Measurements from ENCODE around the gene OR10A3.
A peak's percentile ranks its signal among the peaks of the same experiment; 100 is the strongest.
"Not testable (repeated sequence)": the region's sequence is repeated elsewhere in the genome, so short reads cannot be mapped to it uniquely, and the experiment has no call there.

Gene OR10A3

DNA sequence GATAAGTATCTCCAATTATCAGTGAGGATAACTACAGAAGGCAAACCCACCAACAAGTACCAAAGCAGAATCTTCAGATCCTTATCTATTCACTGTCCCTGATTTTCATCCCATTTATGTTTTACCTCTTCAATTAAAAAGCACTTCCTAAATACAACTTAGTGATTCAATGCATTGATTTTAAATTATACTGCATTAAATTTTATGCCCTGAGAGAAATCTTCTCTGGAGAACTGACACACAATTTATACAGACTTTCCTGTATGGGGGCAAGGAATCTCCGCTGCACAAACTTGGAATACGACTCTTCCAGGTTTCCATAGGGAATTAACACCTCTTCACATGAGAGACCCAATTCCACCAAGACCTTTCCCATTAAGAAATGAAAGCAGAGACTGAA is at the start of gene OR10A3:
OR10A3 (minus strand) TSS at position 101 of the 400 bp plus-strand sequence. CDS start 2,188 bp downstream, outside the sequence.
- DNase-seq (ENCODE audit: low read depth in 2 of 2), result no peak

GRCh38 chr11:7987560-7987883 is 46.0 kb upstream of the OR10A3 start:
- DNase-seq (ENCODE audit: low read depth in 2 of 2), result not testable (repeated sequence)

DNA sequence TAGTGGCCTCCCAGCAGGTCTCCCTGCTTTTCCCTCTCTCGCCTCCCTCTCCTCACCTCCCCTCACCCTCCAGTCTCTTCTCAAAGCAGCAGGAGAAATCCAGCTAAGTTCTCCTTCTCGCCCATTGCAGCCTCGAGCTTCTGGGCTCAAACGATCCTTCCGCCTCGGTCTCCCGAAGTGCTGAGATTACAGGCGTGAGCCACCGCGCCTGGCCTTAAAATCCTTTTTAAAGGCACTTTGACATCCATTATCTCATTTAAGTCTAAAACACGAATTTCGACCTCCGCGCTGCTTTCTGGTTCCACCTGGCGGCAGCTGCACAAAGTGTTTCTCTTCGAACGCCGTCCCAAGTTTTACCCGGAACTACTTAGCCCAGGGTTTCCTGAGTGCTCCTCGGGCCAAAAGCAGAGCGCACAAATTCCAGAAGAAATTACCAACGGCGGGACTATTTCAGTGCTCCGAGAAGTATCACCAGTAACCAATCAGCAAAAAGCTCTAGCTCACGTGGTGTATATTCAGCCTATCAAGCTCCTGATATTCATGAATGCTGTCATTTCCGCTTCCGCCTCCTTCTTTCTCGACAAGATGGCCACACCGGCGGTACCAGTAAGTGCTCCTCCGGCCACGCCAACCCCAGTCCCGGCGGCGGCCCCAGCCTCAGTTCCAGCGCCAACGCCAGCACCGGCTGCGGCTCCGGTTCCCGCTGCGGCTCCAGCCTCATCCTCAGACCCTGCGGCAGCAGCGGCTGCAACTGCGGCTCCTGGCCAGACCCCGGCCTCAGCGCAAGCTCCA is 45.5 kb upstream of the OR10A3 start, which contains the start of gene EIF3F:
EIF3F (plus strand) TSS at position 570 of the 792 bp plus-strand sequence; CDS start at position 586, 16 bp downstream.
- peak; percentile 75 to 79 for DNase-seq (ENCODE audit: low read depth in 2 of 2)

- no peak for DNase-seq (ENCODE audit: low read depth in 2 of 2)
These were observed 42.5 kb upstream of the OR10A3 start for GRCh38 chr11:7983832-7984590.

- DNase-seq (ENCODE audit: low read depth in 2 of 2), result no peak
These were observed 41.1 kb upstream of the OR10A3 start for GRCh38 chr11:7982582-7983119.

GRCh38 chr11:7981619-7982157 is 40.2 kb upstream of the OR10A3 start:
- DNase-seq (ENCODE audit: low read depth in 2 of 2), result no peak

GRCh38 chr11:7977232-7977917 is 35.9 kb upstream of the OR10A3 start:
- no peak for DNase-seq (ENCODE audit: low read depth in 2 of 2)

DNA sequence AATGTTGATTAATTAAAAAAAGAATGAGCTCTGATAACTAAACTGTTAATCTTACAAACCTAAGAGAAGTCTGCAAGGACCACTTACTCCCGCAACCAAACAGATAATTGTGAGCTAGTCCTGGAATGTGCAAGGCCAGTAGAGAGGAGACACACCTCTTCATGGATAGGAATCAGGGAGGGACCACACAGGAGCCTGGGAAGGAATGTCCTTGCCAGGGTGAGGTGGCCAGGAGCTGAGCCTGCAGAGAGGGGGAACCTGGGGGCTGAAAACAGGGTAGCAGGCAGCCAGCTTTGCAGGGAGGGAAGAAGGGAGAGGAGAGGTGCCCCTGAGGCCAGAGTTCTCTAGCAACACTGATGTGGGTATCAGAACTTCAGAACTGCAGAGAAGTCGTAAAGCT is 33.2 kb upstream of the OR10A3 start:
- no peak for DNase-seq (ENCODE audit: low read depth in 2 of 2)

- no peak for DNase-seq (ENCODE audit: low read depth in 2 of 2)
These were observed 31.5 kb upstream of the OR10A3 start for GRCh38 chr11:7973011-7973410.

DNA sequence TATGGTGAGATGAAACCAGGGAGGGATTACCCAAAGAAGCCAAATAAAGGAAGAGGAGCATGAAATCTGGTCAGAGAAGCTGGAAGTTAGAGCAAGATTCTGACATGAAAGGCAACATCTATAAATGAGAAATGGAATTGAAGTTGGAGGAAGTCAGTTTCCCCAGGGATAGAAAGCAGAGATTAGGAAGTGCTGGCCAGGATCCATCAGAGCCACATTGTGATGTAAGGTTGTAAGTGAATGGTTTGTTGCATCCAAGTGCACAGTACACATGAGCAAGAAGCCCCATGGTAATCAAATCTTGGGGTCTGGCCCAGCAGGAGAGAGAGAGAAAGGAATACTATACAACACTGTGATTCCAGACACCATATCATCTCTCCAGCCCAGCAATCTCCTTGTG is 30.3 kb upstream of the OR10A3 start:
- DNase-seq (ENCODE audit: low read depth in 2 of 2), result no peak

DNA sequence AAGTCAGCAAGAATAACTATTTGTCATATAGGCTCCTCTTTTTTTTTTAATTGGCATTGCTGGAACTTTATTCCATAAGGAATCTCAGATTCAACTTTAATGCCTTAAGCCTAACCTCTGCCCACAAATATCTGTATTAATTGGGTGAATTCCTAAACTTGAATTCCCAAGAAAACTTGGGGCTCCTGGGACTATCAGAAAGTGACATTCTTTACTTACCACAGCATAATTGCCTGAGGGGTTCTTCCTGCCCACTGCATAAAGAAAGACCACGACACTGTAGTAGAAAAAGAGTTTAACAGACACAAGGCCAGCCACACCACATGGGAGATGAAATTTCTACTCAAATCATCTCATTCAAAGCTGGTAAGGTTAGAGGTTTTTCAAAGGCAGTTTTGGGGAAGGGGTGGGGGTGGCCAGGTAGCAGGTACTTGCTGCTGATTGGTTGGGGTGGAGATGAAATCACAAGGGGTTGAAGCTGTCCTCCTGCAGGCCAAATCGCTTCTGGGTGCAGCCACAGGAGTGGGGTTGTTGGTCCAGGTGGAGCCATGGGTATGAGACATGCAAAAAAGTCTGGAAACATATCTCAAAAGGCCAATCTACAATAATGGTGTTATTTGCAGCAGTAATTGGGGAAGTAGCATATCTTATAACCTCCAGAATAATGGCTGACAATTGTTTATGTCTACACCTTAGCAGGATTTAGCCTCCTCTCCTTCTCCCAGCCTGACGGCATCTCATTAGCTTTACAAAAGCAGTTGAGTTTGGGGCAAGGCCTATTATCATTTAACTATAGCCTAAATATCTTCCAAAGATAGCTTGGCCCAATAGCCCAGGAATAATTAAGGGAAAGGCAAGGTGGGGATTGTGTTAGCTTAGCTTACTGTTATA is 28.5 kb upstream of the OR10A3 start:
- DNase-seq (ENCODE audit: low read depth in 2 of 2), result no peak

- no peak for DNase-seq (ENCODE audit: low read depth in 2 of 2)
These were observed 27.2 kb upstream of the OR10A3 start for GRCh38 chr11:7968686-7969085.

DNA sequence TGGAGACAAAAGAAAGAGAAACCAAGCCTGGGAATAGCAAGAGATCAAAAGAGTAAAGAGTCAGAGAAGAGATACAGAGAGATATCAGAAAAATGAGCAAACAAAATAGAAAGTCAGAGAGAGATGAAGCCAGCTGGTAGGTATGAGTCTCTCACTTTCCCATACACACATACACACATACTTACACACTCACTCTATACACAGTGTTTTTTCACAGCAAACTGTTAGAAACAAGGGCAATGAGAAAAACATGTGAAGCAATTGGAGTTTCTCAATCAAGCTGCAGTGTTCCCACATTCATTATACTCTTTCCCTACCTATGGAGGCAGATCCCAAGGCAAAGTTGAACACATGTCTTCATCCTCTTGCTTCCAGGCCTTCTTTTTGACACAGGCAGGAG is 26.3 kb upstream of the OR10A3 start:
- DNase-seq (ENCODE audit: low read depth in 2 of 2), result no peak

DNA sequence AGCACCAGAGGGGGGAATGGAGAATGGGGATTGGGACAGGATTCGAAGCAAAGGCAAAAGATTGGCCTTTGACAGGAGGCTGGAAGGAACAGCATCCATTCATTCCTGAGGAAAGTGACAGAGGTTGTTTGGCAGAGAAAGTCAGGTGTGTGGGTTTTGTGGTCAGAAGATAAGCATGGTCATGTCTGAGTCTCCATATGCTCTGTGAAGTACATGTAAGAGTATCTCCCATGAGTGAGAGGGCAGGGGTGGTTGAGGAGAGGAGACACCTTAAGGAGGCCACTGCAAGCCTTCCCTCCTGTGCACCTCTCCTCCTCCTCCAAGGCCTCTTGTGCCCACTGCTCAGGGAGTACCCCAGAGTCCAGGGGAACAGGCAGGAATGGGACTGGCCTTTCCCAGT is 25.6 kb upstream of the OR10A3 start:
- no peak for DNase-seq (ENCODE audit: low read depth in 2 of 2)

GRCh38 chr11:7965386-7965785 is 23.9 kb upstream of the OR10A3 start, which contains the start of gene NLRP10:
TSS of gene NLRP10 (minus strand) at chr11:7965447. CDS start at chr11:7963495, 1,952 bp downstream.
- no peak for DNase-seq (ENCODE audit: low read depth in 2 of 2)

DNA sequence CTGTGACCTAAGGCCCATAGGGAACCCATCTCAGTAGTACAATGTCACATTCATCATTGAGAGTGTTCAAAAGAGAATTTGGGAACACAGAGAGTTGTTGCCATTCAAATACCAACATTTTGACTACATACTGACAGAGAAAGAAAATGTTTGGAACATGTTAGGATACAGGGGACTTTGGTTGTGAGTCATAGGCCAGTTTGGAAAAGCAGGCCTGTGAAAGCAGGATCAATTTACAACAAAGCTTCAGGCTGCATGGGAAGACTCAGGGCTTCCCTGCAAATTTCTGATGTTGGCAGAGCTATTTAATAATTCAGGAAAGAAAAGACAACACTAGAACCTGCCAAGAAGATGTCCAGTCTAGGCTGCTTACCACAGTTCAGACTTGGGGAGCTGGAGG is 23.4 kb upstream of the OR10A3 start:
- no peak for DNase-seq (ENCODE audit: low read depth in 2 of 2)

DNA sequence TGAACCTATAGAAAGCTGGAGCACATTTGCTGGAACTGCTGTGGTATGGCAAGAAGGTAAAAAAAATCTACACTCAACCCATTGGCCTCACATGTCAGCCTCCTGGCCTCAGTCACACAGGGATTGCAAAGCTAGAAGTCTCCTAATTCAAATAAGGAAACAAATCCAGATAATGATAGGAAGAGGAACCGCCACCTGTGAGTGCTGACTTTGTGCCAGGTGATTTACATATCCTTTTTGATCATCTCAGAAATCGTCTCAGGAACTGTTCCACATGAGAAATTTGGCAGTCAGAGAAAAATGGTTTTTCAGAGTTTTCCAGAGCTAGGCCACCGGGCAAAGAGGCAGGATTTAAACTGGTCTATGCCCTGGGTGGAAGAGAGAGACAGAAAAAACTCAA is 22.8 kb upstream of the OR10A3 start:
- no peak for DNase-seq (ENCODE audit: low read depth in 2 of 2)

- DNase-seq (ENCODE audit: low read depth in 2 of 2), result no peak
These were observed 13.7 kb upstream of the OR10A3 start for GRCh38 chr11:7955191-7955590.

- no peak for DNase-seq (ENCODE audit: low read depth in 2 of 2)
These were observed 8.4 kb upstream of the OR10A3 start for GRCh38 chr11:7949934-7950333.

DNA sequence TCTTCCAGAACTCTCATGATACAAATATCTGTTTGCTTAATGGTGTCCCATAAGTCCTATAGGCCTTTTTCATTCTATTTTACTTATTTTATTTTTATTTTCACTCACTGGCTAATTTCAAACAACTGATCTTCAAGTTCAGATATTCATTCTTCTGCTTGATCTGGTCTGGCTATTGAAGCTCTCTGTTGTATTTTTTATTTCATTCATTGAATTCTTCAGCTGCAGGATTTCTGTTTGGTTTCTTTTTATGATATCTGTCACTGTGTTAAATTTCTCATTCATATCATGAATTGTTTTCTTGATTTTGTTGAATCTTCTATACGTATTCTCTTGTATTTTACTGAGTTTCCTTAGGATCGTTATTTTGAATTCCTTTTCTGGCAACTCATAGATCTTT is 2.6 kb upstream of the OR10A3 start:
- DNase-seq (ENCODE audit: low read depth in 2 of 2), result no peak

DNA sequence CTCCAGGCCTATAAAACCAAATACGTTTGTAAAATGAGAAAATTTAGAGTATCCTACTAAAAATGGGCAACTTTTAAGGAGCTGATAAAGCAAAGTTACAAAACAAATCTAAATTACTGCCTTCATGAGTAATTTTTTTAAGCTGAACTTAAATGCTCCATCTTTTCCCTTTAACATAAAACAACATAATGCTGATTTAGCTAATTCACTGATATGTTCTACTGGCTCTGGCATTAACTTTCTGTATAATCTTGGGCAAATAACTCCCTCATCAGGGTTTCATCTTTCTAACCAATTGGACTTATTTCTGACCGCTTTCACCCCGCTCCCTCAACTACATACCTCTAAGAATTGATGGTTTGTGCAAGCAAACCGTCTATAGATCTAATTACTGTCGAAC is 362 bp downstream of the OR10A3 start:
- DNase-seq (ENCODE audit: low read depth in 2 of 2), result no peak
